ENCODE measurements around the gene BRIP1. TPM values are rescaled to one million over a fixed set of nuclear protein-coding genes. Genes with fewer than 3 reads are reported as not detected.

Gene BRIP1
- total and polyA plus RNA-seq, 10 of the 15 experiments (the other 5 are each of a cell fraction or from before 2014, with no cell fraction given), result 4.0 to 24.2 (median 12.8) TPM

DNA sequence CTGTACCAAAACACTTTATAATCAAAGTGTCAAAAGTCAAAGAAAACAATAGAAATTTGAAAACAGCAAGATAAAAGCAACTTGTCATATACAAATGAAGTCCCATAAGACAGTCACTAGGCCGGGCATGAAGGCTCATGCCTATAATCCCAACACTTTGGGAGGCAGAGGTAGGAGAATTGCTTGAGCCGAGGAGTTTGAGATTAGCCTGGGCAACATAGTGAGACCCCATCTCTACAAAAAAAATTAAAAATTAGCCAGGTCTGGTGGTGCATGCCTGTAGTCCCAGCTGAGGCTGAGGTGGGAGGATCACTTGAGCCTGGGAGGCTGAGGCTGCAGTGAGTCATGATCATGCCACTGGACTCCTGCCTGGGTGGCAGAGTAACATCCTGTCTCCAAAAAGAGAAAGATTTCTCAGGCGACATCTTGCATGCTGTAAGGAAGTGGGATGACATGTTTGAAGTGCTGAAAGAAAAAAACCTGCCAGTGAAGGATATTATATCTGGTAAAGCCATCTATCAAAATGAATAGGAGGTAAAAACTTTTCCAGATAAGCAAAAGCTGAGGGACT lies 173.6 kb downstream of the BRIP1 start:
- Histone ChIP-seq H2AFZ (ENCODE audit: control insufficient read depth, low read depth, low read length) (no peak overlapping the region), H3K4me1 (ENCODE audit: control insufficient read depth, insufficient read depth, low read length) (no peaks in the 10 kb centered on the region), H3K27me3 (replicated peaks in 1 of 2; ENCODE audit: control insufficient read depth in 2 of 2, insufficient read depth in 2 of 2, low read length in 1 of 2) (no peaks in the 10 kb centered on the region), H3K27ac (ENCODE audit: control insufficient read depth, insufficient read depth) (no peak overlapping the region), H3K9ac (ENCODE audit: control insufficient read depth, insufficient read depth, low read length) (no peak overlapping the region), H3K4me3 (no peak overlapping the region), H4K20me1 (ENCODE audit: control insufficient read depth, insufficient read depth) (no peaks in the 10 kb centered on the region), H3K9me3 (replicated peaks; ENCODE audit: control insufficient read depth, insufficient read depth, low read length) (no peaks in the 10 kb centered on the region), H3K79me2 (ENCODE audit: control insufficient read depth, insufficient read depth, low read length) (no peaks in the 10 kb centered on the region), H3K36me3 (ENCODE audit: control insufficient read depth in 2 of 2, insufficient read depth in 2 of 2, low read length in 1 of 2) (peaks cover 0 to 4% of the 10 kb centered on the region in 2 experiments; a peak in 2 of 4 replicates), H3K4me2 (ENCODE audit: control insufficient read depth, insufficient read depth) (no peak overlapping the region)
- intact Hi-C loops (cut with micrococcal nuclease; ENCODE audit: unreplicated experiment) (no loop called here), in situ Hi-C loops (cut with MboI) (no loop called here)
- no peak for TF ChIP-seq GATAD2B (conservative IDR thresholded peaks at IDR 0.05; ENCODE audit: low read depth)
- ChIA-PET POLR2A (no interaction called here), SMC1A (ENCODE audit: uncharacterized antibody, unreplicated experiment) (no interaction called here), RAD21 (ENCODE audit: unreplicated experiment) (no interaction called here), CTCF (no interaction called here)
- WGBS (ENCODE audit: insufficient coverage, insufficient replicate concordance, low lambda C conversion rate, missing lambda C conversion rate), result 100% methylated on average over 3 of the region's 3 CpGs
- FAIRE-seq (no peak), DNase-seq (ENCODE audit: low read depth, low spot score) (no peak), ATAC-seq (no peak)
- BruUV-seq (replicated peaks), result no TSS peak

GRCh38 chr17:61687769-61688168 lies 175.6 kb downstream of the BRIP1 start:
- TF ChIP-seq SREBF1 (IDR thresholded peaks at IDR 0.05; ENCODE audit: low read length) (no peak), ZNF217 (IDR thresholded peaks at IDR 0.05) (no peak), ZNF274 (IDR thresholded peaks at IDR 0.05; ENCODE audit: insufficient read depth, insufficient read length) (no peak), RAD21 (IDR thresholded peaks at IDR 0.05; ENCODE audit: insufficient read depth, low read depth, low read length) (no peak), ZNF384 (IDR thresholded peaks at IDR 0.05; ENCODE audit: borderline replicate concordance, low read depth, low read length) (no peak), LARP7 (IDR thresholded peaks at IDR 0.05) (no peak), POLR2AphosphoS2 (IDR thresholded peaks at IDR 0.05; ENCODE audit: low read depth, low read length) (no peak)
- TF ChIP-seq, protein P1, sequence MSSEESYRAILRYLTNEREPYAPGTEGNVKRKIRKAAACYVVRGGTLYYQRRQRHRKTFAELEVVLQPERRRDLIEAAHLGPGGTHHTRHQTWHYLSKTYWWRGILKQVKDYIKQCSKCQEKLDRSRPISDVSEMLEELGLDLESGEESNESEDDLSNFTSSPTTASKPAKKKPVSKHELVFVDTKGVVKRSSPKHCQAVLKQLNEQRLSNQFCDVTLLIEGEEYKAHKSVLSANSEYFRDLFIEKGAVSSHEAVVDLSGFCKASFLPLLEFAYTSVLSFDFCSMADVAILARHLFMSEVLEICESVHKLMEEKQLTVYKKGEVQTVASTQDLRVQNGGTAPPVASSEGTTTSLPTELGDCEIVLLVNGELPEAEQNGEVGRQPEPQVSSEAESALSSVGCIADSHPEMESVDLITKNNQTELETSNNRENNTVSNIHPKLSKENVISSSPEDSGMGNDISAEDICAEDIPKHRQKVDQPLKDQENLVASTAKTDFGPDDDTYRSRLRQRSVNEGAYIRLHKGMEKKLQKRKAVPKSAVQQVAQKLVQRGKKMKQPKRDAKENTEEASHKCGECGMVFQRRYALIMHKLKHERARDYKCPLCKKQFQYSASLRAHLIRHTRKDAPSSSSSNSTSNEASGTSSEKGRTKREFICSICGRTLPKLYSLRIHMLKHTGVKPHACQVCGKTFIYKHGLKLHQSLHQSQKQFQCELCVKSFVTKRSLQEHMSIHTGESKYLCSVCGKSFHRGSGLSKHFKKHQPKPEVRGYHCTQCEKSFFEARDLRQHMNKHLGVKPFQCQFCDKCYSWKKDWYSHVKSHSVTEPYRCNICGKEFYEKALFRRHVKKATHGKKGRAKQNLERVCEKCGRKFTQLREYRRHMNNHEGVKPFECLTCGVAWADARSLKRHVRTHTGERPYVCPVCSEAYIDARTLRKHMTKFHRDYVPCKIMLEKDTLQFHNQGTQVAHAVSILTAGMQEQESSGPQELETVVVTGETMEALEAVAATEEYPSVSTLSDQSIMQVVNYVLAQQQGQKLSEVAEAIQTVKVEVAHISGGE (CRISPR knock-in tag; IDR thresholded peaks at IDR 0.05), result no peak
- no peak overlapping the region for H2AFZ ChIP-seq (ENCODE audit: control insufficient read depth, low read depth, low read length)
- ChIA-PET POLR2A (no interaction called here), RAD21 (ENCODE audit: unreplicated experiment) (interaction anchor here (0.9 kb wide), 1 partner anchor 11 kb away, joined by 3 read pairs; no protein-coding TSS in a partner anchor), CTCF (no interaction called here), SMC1A (ENCODE audit: uncharacterized antibody, unreplicated experiment) (interaction anchor here (1.0 to 1.3 kb wide), 3 partner anchors 43 to 149 kb away, joined by 3 to 8 read pairs (median 4); no protein-coding TSS in a partner anchor)
- no peaks in the 10 kb centered on the region for H3K4me1 ChIP-seq (ENCODE audit: control insufficient read depth, insufficient read depth, low read length)
- DNase-seq (ENCODE audit: low read depth, low spot score), result no peak
- no peaks in the 10 kb centered on the region for H3K27me3 ChIP-seq (replicated peaks in 1 of 2; ENCODE audit: control insufficient read depth in 2 of 2, insufficient read depth in 2 of 2, low read length in 1 of 2)
- H3K9ac ChIP-seq (ENCODE audit: control insufficient read depth, insufficient read depth, low read length), result no peak overlapping the region
- in situ Hi-C loops (cut with MboI) (no loop called here), intact Hi-C loops (cut with micrococcal nuclease; ENCODE audit: unreplicated experiment) (no loop called here)
- no peak overlapping the region for H3K27ac ChIP-seq (ENCODE audit: control insufficient read depth, insufficient read depth)
- no peak for FAIRE-seq
- peaks cover 0 to 4% of the 10 kb centered on the region in 2 experiments; a peak in 2 of 4 replicates for H3K36me3 ChIP-seq (ENCODE audit: control insufficient read depth in 2 of 2, insufficient read depth in 2 of 2, low read length in 1 of 2)
- 95% methylated on average over 2 of the region's 2 CpGs for WGBS (ENCODE audit: insufficient coverage, insufficient replicate concordance, low lambda C conversion rate, missing lambda C conversion rate)
- no peak overlapping the region for H3K4me3 ChIP-seq
- no peaks in the 10 kb centered on the region for H3K9me3 ChIP-seq (replicated peaks; ENCODE audit: control insufficient read depth, insufficient read depth, low read length)
- H4K20me1 ChIP-seq (ENCODE audit: control insufficient read depth, insufficient read depth), result no peaks in the 10 kb centered on the region
- ATAC-seq, result no peak
- no TSS peak for BruUV-seq (replicated peaks)
- no peak overlapping the region for H3K4me2 ChIP-seq (ENCODE audit: control insufficient read depth, insufficient read depth)
- H3K79me2 ChIP-seq (ENCODE audit: control insufficient read depth, insufficient read depth, low read length), result no peaks in the 10 kb centered on the region
